Astrocyte (in vitro differentiated cells and primary cell): ENCODE results near the gene DIP2A.

Experiments
- CTCF ChIP-seq: IDR thresholded peaks from 2 replicates; pipeline ENCODE4 v1.5.1; 2011; ENCODE audit warnings: low read depth, mild to moderate bottlenecking, inconsistent platforms, low read length, moderate library complexity; ENCODE audit not compliant: insufficient read depth
- EZH2 ChIP-seq: IDR thresholded peaks from 2 replicates; pipeline ENCODE4 v1.6.1; 2012; ENCODE audit warnings: mild to moderate bottlenecking, low read length, inconsistent platforms; ENCODE audit not compliant: insufficient read depth

- no peak for TF ChIP-seq EZH2
- no peak for TF ChIP-seq CTCF
Observed at GRCh38 chr21:46538851-46539666, 80.4 kb downstream of the DIP2A start.
